ENCODE measurements around the gene SIAH2. TPM values are rescaled to one million over a fixed set of nuclear protein-coding genes. Genes with fewer than 3 reads are reported as not detected.
A peak's percentile ranks its signal among the peaks of the same experiment; 100 is the strongest.

Gene SIAH2, protein sequence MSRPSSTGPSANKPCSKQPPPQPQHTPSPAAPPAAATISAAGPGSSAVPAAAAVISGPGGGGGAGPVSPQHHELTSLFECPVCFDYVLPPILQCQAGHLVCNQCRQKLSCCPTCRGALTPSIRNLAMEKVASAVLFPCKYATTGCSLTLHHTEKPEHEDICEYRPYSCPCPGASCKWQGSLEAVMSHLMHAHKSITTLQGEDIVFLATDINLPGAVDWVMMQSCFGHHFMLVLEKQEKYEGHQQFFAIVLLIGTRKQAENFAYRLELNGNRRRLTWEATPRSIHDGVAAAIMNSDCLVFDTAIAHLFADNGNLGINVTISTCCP
- total RNA-seq = 43.6 and 46.4 TPM in 2 replicates
- polyA plus RNA-seq = 54.3 and 57.9 TPM in 2 replicates

GRCh38 chr3:150763122-150763840 lies at the start of gene SIAH2:
Gene SIAH2 (minus strand): TSS chr3:150763169. CDS start chr3:150762849, 320 bp downstream.
- Histone ChIP-seq H2AFZ (peak within 1 kb of the TSS; percentile 83), H3K4me3 (peak within 1 kb of the TSS; percentile 71), H3K36me3 (replicated peaks; ENCODE audit: insufficient read depth, low read depth) (no peaks in the 10 kb centered on the region), H3K27me3 (no peaks in the 10 kb centered on the region), H3K9me3 (ENCODE audit: low read depth) (no peaks in the 10 kb centered on the region), H4K20me1 (ENCODE audit: insufficient read depth, poor library complexity, severe bottlenecking) (peaks cover 28% of the 10 kb centered on the region), H3K79me2 (peaks cover 41% of the 10 kb centered on the region), H3K4me1 (ENCODE audit: insufficient read depth) (peaks cover 35% of the 10 kb centered on the region), H3K27ac (peak within 1 kb of the TSS; percentile 97), H3K9me2 (replicated peaks; ENCODE audit: insufficient read depth) (no peaks in the 10 kb centered on the region), H3K4me2 (peak within 1 kb of the TSS; percentile 82)
- peak; percentile 98 for DNase-seq (ENCODE audit: low spot score)
- 2% methylated on average over 30 of the region's 70 CpGs for WGBS (ENCODE audit: low lambda C conversion rate, missing lambda C conversion rate)
- TF ChIP-seq CTCF (IDR thresholded peaks at IDR 0.05; ENCODE audit: poor library complexity) = no peak
- TF ChIP-seq EZH2phosphoT487 (IDR thresholded peaks at IDR 0.05; ENCODE audit: low read depth, severe bottlenecking, unreplicated experiment) = no peak
- no peak for TF ChIP-seq EZH2 (IDR thresholded peaks at IDR 0.05; ENCODE audit: borderline replicate concordance)

- Histone ChIP-seq H3K4me3 (no peak overlapping the region), H3K36me3 (replicated peaks; ENCODE audit: insufficient read depth, low read depth) (no peaks in the 10 kb centered on the region), H4K20me1 (ENCODE audit: insufficient read depth, poor library complexity, severe bottlenecking) (no peaks in the 10 kb centered on the region), H2AFZ (no peak overlapping the region), H3K4me1 (ENCODE audit: insufficient read depth) (no peaks in the 10 kb centered on the region), H3K27ac (no peak overlapping the region), H3K79me2 (no peaks in the 10 kb centered on the region), H3K27me3 (no peaks in the 10 kb centered on the region), H3K9me2 (replicated peaks; ENCODE audit: insufficient read depth) (no peaks in the 10 kb centered on the region), H3K4me2 (no peak overlapping the region), H3K9me3 (ENCODE audit: low read depth) (no peaks in the 10 kb centered on the region)
- TF ChIP-seq EZH2phosphoT487 (IDR thresholded peaks at IDR 0.05; ENCODE audit: low read depth, severe bottlenecking, unreplicated experiment) = no peak
- no peak for TF ChIP-seq EZH2 (IDR thresholded peaks at IDR 0.05; ENCODE audit: borderline replicate concordance)
- no peak for TF ChIP-seq CTCF (IDR thresholded peaks at IDR 0.05; ENCODE audit: poor library complexity)
- no peak for DNase-seq (ENCODE audit: low spot score)
- 88% methylated on average over 5 of the region's 5 CpGs for WGBS (ENCODE audit: low lambda C conversion rate, missing lambda C conversion rate)
These were observed 49.0 kb upstream of the SIAH2 start for GRCh38 chr3:150811984-150812383.

GRCh38 chr3:150810641-150811040 lies 47.7 kb upstream of the SIAH2 start:
- H3K79me2 ChIP-seq = no peaks in the 10 kb centered on the region
- no peak overlapping the region for H3K27ac ChIP-seq
- H2AFZ ChIP-seq = no peak overlapping the region
- no peaks in the 10 kb centered on the region for H3K4me1 ChIP-seq (ENCODE audit: insufficient read depth)
- H3K4me3 ChIP-seq = no peak overlapping the region
- H3K9me3 ChIP-seq (ENCODE audit: low read depth) = no peaks in the 10 kb centered on the region
- no peaks in the 10 kb centered on the region for H4K20me1 ChIP-seq (ENCODE audit: insufficient read depth, poor library complexity, severe bottlenecking)
- no peaks in the 10 kb centered on the region for H3K27me3 ChIP-seq
- no peaks in the 10 kb centered on the region for H3K36me3 ChIP-seq (replicated peaks; ENCODE audit: insufficient read depth, low read depth)
- WGBS (ENCODE audit: low lambda C conversion rate, missing lambda C conversion rate) = 96% methylated on average over 1 of the region's 1 CpG
- no peak for DNase-seq (ENCODE audit: low spot score)
- no peak for TF ChIP-seq CTCF (IDR thresholded peaks at IDR 0.05; ENCODE audit: poor library complexity)
- no peak for TF ChIP-seq EZH2phosphoT487 (IDR thresholded peaks at IDR 0.05; ENCODE audit: low read depth, severe bottlenecking, unreplicated experiment)
- TF ChIP-seq EZH2 (IDR thresholded peaks at IDR 0.05; ENCODE audit: borderline replicate concordance) = no peak
- H3K4me2 ChIP-seq = no peak overlapping the region
- no peaks in the 10 kb centered on the region for H3K9me2 ChIP-seq (replicated peaks; ENCODE audit: insufficient read depth)
